GM12878 (cell line): ENCODE data around the gene AP3S2. TPM values are rescaled to one million over a fixed set of nuclear protein-coding genes. Genes with fewer than 3 reads are reported as not detected.

Source experiments
- ATAC-seq: fragments of 200-7000 bp; cut with Tn5 transposase; 3 replicates; pipeline ENCODE4 v1.9.1; 2020; ENCODE audit warnings: mild to moderate bottlenecking, moderate library complexity
- BruUV-seq: library from RNA; stranded (reverse); fragments of 400-500 nt; replicated peaks from 2 replicates; lab custom pipeline; 2021; lab: Mats Ljungman, UMichigan
- CTCF ChIA-PET: fragments of 300-600 bp; sonication (Branson Sonifier 250); formaldehyde crosslinking; extraction: SDS; loops from one replicate; lab custom pipeline; 2021; ENCODE audit warnings: inconsistent platforms; lab: Yijun Ruan, JAX
- POLR2A ChIA-PET: fragments of 350-600 bp; formaldehyde crosslinking; extraction: SDS; loops from one replicate; lab custom pipeline; 2021; ENCODE audit warnings: inconsistent platforms; lab: Charles Lee
- RAD21 ChIA-PET: fragments of 300-600 bp; sonication (Branson Sonifier 250); formaldehyde crosslinking; loops from one replicate; lab custom pipeline; 2023; ENCODE audit warnings: antibody characterized with exemption; ENCODE audit not compliant: unreplicated experiment; lab: Charles Lee
- SMC1A ChIA-PET: fragments of 300-600 bp; sonication (Branson Sonifier 250); formaldehyde crosslinking; loops from one replicate; lab custom pipeline; 2023; ENCODE audit not compliant: unreplicated experiment, uncharacterized antibody; lab: Charles Lee
- DNase-seq: peaks from one replicate; pipeline ENCODE4 v3.0.0-alpha.2; 2011; ENCODE audit warnings: low read depth, low spot score
- FAIRE-seq: peaks from 3 replicates; lab custom pipeline; 2011; peaks lifted over from hg19 to GRCh38; lab: Jason Lieb, UNC
- H2AFZ ChIP-seq: 2 replicates; pipeline ENCODE4 v1.6.0; 2011; ENCODE audit warnings: low read depth, low read length, control low read depth; ENCODE audit not compliant: control insufficient read depth
- H3K27ac ChIP-seq: 2 replicates; pipeline ENCODE4 v1.5.1; 2011; ENCODE audit warnings: control low read depth; ENCODE audit not compliant: control insufficient read depth, insufficient read depth
- H3K27me3 ChIP-seq, 2 experiments: replicated peaks in 1 of 2; 2 replicates each; pipeline versions ENCODE4 v1.6.0 to v1.6.1; 2011; ENCODE audit warnings: low read length in 1 of 2; ENCODE audit not compliant: control insufficient read depth in 2 of 2, insufficient read depth in 2 of 2
- H3K36me3 ChIP-seq, 2 experiments: 2 replicates each; pipeline ENCODE4 v1.5.1; 2011; ENCODE audit warnings: low read length in 1 of 2; ENCODE audit not compliant: control insufficient read depth in 2 of 2, insufficient read depth in 2 of 2
- H3K4me1 ChIP-seq: 2 replicates; pipeline ENCODE4 v1.6.1; 2011; ENCODE audit warnings: mild to moderate bottlenecking, low read length, moderate library complexity, mixed read lengths; ENCODE audit not compliant: control insufficient read depth, insufficient read depth
- H3K4me2 ChIP-seq: 2 replicates; pipeline ENCODE4 v1.6.0; 2011; ENCODE audit warnings: control low read depth; ENCODE audit not compliant: control insufficient read depth, insufficient read depth
- H3K4me3 ChIP-seq: fragments of 200-600 bp; sonication (generic); 2 replicates; pipeline ENCODE4 v1.5.1; 2016
- H3K79me2 ChIP-seq: 2 replicates; pipeline ENCODE4 v1.6.0; 2011; ENCODE audit warnings: low read length; ENCODE audit not compliant: control insufficient read depth, insufficient read depth
- H3K9ac ChIP-seq: 2 replicates; pipeline ENCODE4 v1.8.0; 2011; ENCODE audit warnings: low read length, control low read depth, mixed read lengths; ENCODE audit not compliant: control insufficient read depth, insufficient read depth
- H3K9me3 ChIP-seq: replicated peaks from 3 replicates; pipeline ENCODE4 v1.5.1; 2011; ENCODE audit warnings: mild to moderate bottlenecking, low read length; ENCODE audit not compliant: control insufficient read depth, insufficient read depth
- H4K20me1 ChIP-seq: 2 replicates; pipeline ENCODE4 v1.6.0; 2011; ENCODE audit not compliant: control insufficient read depth, insufficient read depth
- CUX1 ChIP-seq: IDR thresholded peaks from 2 replicates; pipeline ENCODE4 v1.6.1; 2012; ENCODE audit warnings: improper control_type of control experiment, low read depth, low read length; ENCODE audit not compliant: insufficient replicate concordance
- E2F4 ChIP-seq: IDR thresholded peaks from 2 replicates; pipeline ENCODE4 v1.6.1; 2012; ENCODE audit warnings: low read depth, low read length, improper control_type of control experiment
- GATAD2B ChIP-seq: fragments of 450-650 bp; conservative IDR thresholded peaks from 2 replicates; pipeline ENCODE4 v1.6.1; 2017; ENCODE audit warnings: low read depth, mild to moderate bottlenecking, moderate library complexity
- HSF1 ChIP-seq: fragments of 150-350 bp; IDR thresholded peaks from 2 replicates; pipeline ENCODE4 v1.6.1; 2014; ENCODE audit warnings: mild to moderate bottlenecking, low read depth, low read length
- IRF4 ChIP-seq: IDR thresholded peaks from 2 replicates; pipeline ENCODE4 v1.6.1; 2011; ENCODE audit warnings: low read depth, low read length
- MTA3 ChIP-seq: IDR thresholded peaks from 2 replicates; pipeline ENCODE4 v1.6.1; 2012; ENCODE audit warnings: low read length, inconsistent platforms, borderline replicate concordance
- SREBF2 ChIP-seq: IDR thresholded peaks from 2 replicates; pipeline ENCODE4 v1.6.1; 2012; ENCODE audit warnings: mild to moderate bottlenecking, low read length
- STAT1 ChIP-seq: fragments of 450-650 bp; conservative IDR thresholded peaks from 2 replicates; pipeline ENCODE4 v1.6.1; 2014; ENCODE audit warnings: antibody characterized with exemption, mild to moderate bottlenecking
- TCF7 ChIP-seq: IDR thresholded peaks from 2 replicates; pipeline ENCODE4 v1.6.1; 2014; ENCODE audit warnings: antibody characterized with exemption, borderline replicate concordance
- ZNF687 ChIP-seq: fragments of 450-650 bp; IDR thresholded peaks from 2 replicates; pipeline ENCODE4 v1.6.1; 2017; ENCODE audit warnings: mild to moderate bottlenecking, moderate library complexity
- WGBS: methylation state at CpG from one replicate; pipeline ENCODE4 v1.1.6; 2016; ENCODE audit warnings: low lambda C conversion rate; ENCODE audit not compliant: insufficient replicate concordance, insufficient coverage; ENCODE audit errors: missing lambda C conversion rate; 5-methylcytosine and 5-hydroxymethylcytosine counted together
- in situ Hi-C: fragments of 300-500 bp; cut with MboI; formaldehyde crosslinking; loops from 9 replicates; pipeline ENCODE4 v1.14.3; 2018; ENCODE audit warnings: mixed read lengths
- intact Hi-C: fragments of 100-400 bp; cut with micrococcal nuclease; formaldehyde crosslinking; loops from one replicate; pipeline ENCODE4 v1.14.2; 2022; ENCODE audit not compliant: unreplicated experiment
- polyA plus RNA-seq, 11 experiments: library from polyadenylated mRNA; depleted of rRNA in 4 of 11; unstranded in 6 of 11; stranded (reverse) in 5 of 11; fragments of >200 nt; fragmentation: Nextera tagmentation in 4 of 11; fragmentation: Illumina TruSeq in 1 of 11; extraction: Ambion mirVana in 4 of 11; extraction: Trizol in 1 of 11; gene quantifications; 1 replicate in 1 of 11; 2 replicates in 10 of 11; pipeline versions ENCODE4 v1.2.1 to v1.2.3, GENCODE V29; 2011 to 2016; ENCODE audit warnings: inconsistent platforms in 2 of 11, missing spikeins in 2 of 11, low read depth in 1 of 11
- total RNA-seq, 4 experiments: library from RNA; depleted of rRNA in 3 of 4; stranded (reverse); fragments of >200 nt in 3 of 4; fragmentation: Illumina TruSeq in 1 of 4; extraction: Trizol in 1 of 4; gene quantifications; 2 replicates each; pipeline versions ENCODE4 v1.2.1 to v1.2.3, GENCODE V29; 2013 to 2021

AP3S2 gene
- total and polyA plus RNA-seq, 10 of the 15 experiments (the other 5 are each of a cell fraction or from before 2014, with no cell fraction given): 10.0 to 43.6 (median 26.0) TPM

GRCh38 chr15:89799918-89800498 lies 93.8 kb downstream of the AP3S2 start:
- no peak overlapping the region for H2AFZ ChIP-seq
- H3K4me3 ChIP-seq: no peak overlapping the region
- ChIA-PET CTCF (no interaction called here), SMC1A (no interaction called here), RAD21 (no interaction called here), POLR2A (no interaction called here)
- intact Hi-C loops (no loop called here), in situ Hi-C loops (no loop called here)
- no peaks in the 10 kb centered on the region for H3K27me3 ChIP-seq
- no peak for ATAC-seq
- WGBS: 97% methylated on average over 2 of the region's 2 CpGs
- H3K9me3 ChIP-seq: no peaks in the 10 kb centered on the region
- no peaks in the 10 kb centered on the region for H3K79me2 ChIP-seq
- H3K4me2 ChIP-seq: no peak overlapping the region
- H3K27ac ChIP-seq: no peak overlapping the region
- BruUV-seq: no TSS peak
- H3K9ac ChIP-seq: no peak overlapping the region
- no peaks in the 10 kb centered on the region for H3K36me3 ChIP-seq
- no peak for FAIRE-seq
- no peaks in the 10 kb centered on the region for H4K20me1 ChIP-seq
- H3K4me1 ChIP-seq: no peaks in the 10 kb centered on the region
- DNase-seq: no peak
- TF ChIP-seq TCF7 (no peak), SREBF2 (no peak), CUX1 (no peak), ZNF687 (no peak), GATAD2B (no peak), HSF1 (no peak), MTA3 (no peak), IRF4 (no peak), E2F4 (no peak), STAT1 (no peak)
